GM10266 (cell line): ENCODE measurements around the gene WBP4.

ENCODE experiments used
- DNase-seq: peaks from one replicate; pipeline ENCODE4 v3.0.0; 2012; ENCODE audit errors: extremely low spot score
- TF ChIP-seq, protein P1 (sequence below): IDR thresholded peaks from 2 replicates; pipeline ENCODE4 v1.5.1; 2012; ENCODE audit warnings: mild to moderate bottlenecking, low read depth; ENCODE audit not compliant: control insufficient read depth, insufficient read depth; ENCODE audit errors: missing control alignments

The WBP4 gene, protein sequence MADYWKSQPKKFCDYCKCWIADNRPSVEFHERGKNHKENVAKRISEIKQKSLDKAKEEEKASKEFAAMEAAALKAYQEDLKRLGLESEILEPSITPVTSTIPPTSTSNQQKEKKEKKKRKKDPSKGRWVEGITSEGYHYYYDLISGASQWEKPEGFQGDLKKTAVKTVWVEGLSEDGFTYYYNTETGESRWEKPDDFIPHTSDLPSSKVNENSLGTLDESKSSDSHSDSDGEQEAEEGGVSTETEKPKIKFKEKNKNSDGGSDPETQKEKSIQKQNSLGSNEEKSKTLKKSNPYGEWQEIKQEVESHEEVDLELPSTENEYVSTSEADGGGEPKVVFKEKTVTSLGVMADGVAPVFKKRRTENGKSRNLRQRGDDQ

DNA sequence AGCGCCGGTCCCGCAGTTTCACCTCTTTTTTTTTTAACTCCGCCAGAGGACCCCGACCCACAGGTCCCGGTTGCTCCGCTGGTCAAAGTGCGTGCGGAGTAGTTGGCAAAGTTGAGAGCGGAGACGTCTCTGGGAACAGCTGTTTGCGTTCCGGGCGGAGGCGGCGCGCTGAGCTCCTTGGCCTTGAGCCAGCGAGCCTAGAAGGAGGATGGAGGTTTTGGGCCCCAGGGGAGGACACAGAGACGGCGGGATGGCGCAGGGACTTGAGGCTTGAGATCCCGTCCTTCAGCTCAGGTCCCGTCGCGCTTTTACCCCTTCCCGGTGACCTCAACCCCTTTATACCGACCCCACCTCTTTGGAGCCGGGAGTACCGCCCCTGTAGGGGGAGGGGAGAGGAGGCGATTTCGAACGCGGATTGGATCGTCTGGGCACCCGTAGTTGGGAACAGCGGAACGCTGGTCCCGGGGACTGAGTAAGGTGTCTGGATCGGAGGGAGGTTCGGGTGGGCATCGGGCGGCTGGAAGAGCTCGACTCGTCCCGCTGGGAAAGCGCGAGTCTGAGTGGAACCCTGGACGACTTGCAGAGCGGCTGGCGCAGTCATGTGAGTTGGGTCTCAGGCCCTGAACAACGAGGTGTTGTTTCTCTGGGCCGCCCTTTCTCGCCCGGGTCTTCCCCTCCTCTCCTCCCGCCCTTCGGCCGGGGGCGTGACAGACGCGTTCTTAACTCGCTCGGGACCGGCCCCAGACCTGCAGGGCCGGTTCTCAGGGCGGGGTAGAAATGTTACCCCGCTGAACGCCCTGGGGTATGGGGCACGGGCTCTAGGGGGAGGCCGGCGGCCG is at the start of gene WBP4:
WBP4 (plus strand) TSS at position 435 of the 839 bp plus-strand sequence; CDS start at position 600, 165 bp downstream.
- DNase-seq, result peak; percentile 87
- TF ChIP-seq, protein P1, sequence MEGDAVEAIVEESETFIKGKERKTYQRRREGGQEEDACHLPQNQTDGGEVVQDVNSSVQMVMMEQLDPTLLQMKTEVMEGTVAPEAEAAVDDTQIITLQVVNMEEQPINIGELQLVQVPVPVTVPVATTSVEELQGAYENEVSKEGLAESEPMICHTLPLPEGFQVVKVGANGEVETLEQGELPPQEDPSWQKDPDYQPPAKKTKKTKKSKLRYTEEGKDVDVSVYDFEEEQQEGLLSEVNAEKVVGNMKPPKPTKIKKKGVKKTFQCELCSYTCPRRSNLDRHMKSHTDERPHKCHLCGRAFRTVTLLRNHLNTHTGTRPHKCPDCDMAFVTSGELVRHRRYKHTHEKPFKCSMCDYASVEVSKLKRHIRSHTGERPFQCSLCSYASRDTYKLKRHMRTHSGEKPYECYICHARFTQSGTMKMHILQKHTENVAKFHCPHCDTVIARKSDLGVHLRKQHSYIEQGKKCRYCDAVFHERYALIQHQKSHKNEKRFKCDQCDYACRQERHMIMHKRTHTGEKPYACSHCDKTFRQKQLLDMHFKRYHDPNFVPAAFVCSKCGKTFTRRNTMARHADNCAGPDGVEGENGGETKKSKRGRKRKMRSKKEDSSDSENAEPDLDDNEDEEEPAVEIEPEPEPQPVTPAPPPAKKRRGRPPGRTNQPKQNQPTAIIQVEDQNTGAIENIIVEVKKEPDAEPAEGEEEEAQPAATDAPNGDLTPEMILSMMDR, result no peak

DNA sequence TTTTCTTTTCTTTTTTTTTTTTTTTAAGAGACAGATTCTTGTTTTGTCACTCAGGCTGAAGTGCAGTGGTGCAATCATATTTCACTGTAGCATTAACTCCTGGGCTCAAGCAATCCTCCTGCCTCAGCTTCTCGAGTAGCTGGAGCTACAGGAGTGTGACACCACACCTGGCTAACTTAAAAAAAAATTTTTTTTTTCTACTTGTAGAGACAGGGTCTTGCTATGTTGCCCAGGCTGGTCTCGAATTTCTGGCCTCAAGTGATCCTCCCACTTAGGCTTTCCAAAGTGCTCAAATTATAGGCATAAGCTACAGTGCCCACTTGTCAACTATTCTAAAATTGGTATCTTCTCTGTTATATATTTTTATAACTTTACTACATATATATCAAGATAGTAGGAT is 48.8 kb upstream of the WBP4 start:
- TF ChIP-seq, protein P1, result no peak
- DNase-seq, result no peak

DNA sequence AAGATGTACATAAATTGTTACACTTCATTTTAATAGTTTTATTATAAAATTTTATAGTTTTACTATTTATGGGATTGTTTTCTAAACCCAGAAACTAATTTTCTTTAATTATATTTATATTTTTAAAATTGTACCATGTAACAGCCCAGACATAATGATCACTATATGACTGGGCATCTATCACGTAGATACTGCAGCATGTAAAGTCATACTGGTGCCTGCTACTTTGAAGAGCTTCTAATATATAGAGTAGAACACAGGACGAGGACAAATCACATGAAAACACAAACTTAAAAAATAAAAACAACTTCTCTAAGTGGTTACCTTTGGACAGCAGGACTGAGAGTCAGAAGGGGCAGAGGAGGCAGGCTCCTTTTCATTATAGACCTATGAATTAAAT is 47.5 kb upstream of the WBP4 start:
- DNase-seq, result no peak
- TF ChIP-seq, protein P1, result no peak

DNA sequence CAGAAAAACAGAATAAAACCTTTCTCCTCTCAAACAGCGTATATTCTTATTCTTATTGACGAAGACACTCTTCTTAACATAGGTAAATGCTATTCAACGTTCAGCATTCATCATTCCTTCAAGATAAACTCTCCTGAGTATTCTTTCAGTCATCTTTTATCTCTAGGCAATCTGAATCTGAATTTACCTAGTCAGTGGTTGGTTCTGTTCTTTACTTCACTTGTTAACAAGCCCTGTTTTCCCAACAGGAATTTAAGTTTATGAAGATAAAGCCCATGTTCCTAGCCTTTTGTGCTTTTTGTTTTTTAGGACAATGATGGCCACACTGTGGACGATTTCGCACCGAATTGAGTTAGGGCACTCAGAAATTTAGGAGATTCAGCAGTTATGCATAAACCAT is 45.4 kb upstream of the WBP4 start:
- DNase-seq, result no peak
- TF ChIP-seq, protein P1, result no peak

DNA sequence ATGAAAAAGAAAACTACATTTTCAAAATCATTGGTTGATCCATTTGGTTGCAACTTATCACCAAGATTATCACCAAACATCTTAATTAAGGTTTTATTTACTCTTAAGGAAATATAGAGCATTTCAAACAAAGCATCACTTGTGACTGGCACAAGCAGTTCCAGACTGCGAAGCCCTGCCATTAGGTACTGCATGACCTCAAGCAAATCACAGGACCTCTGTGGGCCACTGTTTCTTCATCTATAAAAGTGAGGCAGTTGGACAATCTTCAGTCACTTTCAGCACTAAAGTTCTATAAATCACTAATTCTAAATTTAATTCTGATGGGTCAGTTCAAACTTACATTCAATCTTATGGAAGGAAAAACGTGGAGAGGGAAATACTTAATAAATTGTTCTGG is 44.1 kb upstream of the WBP4 start:
- no peak for DNase-seq
- TF ChIP-seq, protein P1, result no peak

DNA sequence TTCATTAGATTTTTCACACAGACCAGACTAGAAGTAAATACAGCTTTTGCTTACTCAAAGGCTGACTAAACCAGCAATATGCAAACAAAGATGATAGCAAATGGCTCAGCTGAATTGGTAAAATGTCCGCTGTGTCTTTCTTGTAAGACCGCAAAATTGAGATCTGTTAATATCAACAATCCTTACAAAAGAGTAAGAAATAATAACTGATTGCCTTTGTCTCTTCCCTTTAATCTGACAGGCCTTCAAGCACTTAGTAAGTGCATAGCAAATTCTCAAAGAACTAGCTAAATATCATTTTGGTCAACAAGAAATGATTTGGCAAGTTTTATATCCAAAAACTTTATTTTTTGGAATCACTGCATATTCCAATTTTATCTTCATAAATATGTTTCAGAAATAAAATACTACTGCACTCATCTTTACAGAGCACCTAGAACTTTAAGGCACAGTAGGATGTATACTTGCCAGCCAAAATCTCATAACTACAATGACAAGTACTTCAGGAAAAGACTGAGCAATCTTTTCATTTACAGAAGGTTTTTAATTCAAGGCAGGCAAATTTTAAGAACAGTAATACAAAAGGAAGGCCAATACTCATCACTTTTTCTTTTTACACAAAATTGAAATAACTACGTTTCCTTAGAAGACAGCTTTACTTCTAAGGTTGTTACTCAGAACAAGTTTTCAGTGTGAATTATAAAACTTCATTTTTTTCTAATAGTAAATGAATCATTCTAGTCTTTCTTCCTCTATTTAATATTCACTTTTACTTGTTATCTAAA is 43.3 kb upstream of the WBP4 start:
- DNase-seq, result no peak
- TF ChIP-seq, protein P1, result no peak

DNA sequence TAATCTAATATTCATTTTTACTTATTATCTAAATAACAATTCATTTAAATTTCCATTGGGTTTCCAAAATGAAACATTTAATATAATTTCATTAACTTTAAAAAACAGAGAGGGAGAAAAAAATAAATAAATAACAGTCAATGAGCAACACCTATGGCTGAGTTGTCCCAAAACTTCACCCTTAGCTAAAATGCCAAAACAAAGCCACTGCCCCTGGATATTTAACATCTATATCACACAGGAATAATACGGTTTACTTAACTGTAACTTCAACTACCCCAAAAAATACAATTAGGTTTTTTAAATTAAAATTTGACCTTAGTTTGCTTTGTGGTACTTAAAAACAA is 42.7 kb upstream of the WBP4 start:
- no peak for DNase-seq
- TF ChIP-seq, protein P1, result no peak
